Testis (tissue), 3 donors: Measurements from ENCODE around the gene HLA-DQB1. TPM values are rescaled to one million over a fixed set of nuclear protein-coding genes. Genes with fewer than 3 reads are reported as not detected.

Experiments
- DNase-seq: peaks from one replicate; pipeline ENCODE4 v3.0.0-alpha.2; 2019
- H3K27ac ChIP-seq, 2 donors: fragments of 200-600 bp; sonication (generic); one replicate each; pipeline ENCODE4 v1.5.1; 2019
- H3K27me3 ChIP-seq: fragments of 200-600 bp; sonication (generic); one replicate; pipeline ENCODE4 v1.5.1; 2019
- H3K36me3 ChIP-seq: fragments of 200-600 bp; sonication (generic); one replicate; pipeline ENCODE4 v1.5.1; 2017; ENCODE audit warnings: low read depth; ENCODE audit errors: missing control alignments
- H3K4me1 ChIP-seq: fragments of 200-600 bp; sonication (generic); one replicate; pipeline ENCODE4 v1.5.1; 2019
- H3K4me3 ChIP-seq, 2 donors: fragments of 200-600 bp; sonication (generic); one replicate each; pipeline ENCODE4 v1.5.1; 2017 to 2019
- H3K9me3 ChIP-seq: fragments of 200-600 bp; sonication (generic); one replicate; pipeline ENCODE4 v1.5.1; 2017
- POLR2A ChIP-seq: fragments of 450-650 bp; IDR thresholded peaks from one replicate; pipeline ENCODE4 v1.6.1; 2017; ENCODE audit warnings: antibody characterized with exemption, mild to moderate bottlenecking, moderate library complexity
- WGBS, 2 donors: methylation state at CpG; one replicate each; pipeline ENCODE4 v1.1.5; 2018; 5-methylcytosine and 5-hydroxymethylcytosine counted together
- intact Hi-C: fragments of 100-400 bp; cut with DNase I; formaldehyde crosslinking; loops from one replicate; pipeline ENCODE4 v1.15.1; 2023; ENCODE audit warnings: low total_unique reads
- polyA plus RNA-seq: library from polyadenylated mRNA; stranded (reverse); fragments of 350-450 nt; fragmentation: Illumina TruSeq; extraction: RNeasy Lipid Tissue Mini Kit (QIAGEN cat#74804); gene quantifications from one replicate; pipeline ENCODE4 v1.2.3, GENCODE V29; 2014; ENCODE audit warnings: low read depth, low replicate concordance; ENCODE audit not compliant: insufficient read depth
- total RNA-seq, 2 donors: library from RNA; depleted of rRNA; stranded (reverse); fragments of >200 nt; gene quantifications; one replicate each; pipeline ENCODE4 v1.2.3, GENCODE V29; 2016
- TF ChIP-seq, protein P1 (sequence below), 3 experiments: fragments of 450-650 bp in 2 of 3; fragments of 200-600 bp in 1 of 3; sonication (generic) in 1 of 3; IDR thresholded peaks; one replicate each; pipeline ENCODE4 v1.5.1; 2016 to 2019; ENCODE audit warnings: antibody characterized with exemption in 3 of 3, mild to moderate bottlenecking in 2 of 3, moderate library complexity in 1 of 3

HLA-DQB1 gene
- total and polyA plus RNA-seq, 3 donors from 2014 or later, result 0.08 to 7.7 (median 1.7) TPM

DNA sequence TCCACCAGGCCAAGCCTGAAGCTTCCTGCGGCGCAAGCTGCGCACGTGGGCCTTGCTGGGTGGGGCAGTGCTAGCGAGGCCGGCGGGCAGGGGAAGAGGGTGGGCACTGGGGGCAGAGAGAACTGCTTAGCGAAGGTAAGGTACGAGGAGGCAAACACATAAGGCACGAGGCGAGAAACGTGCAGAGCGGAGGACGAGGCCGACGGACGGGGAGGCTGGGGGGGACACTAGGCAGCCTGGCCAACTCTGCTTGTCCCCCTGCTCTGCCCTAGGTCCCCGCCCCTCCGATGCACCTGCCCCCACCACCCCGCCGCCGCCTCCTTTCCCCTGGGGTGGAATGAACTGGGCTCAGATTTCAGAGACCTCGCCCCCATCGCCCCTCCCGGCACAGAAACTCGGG is 2.1 kb downstream of the HLA-DQB1 start:
- WGBS, 2 donors, result 0 to 18% methylated on average over 2 to 23 of the region's 26 CpGs
- TF ChIP-seq, protein P1, sequence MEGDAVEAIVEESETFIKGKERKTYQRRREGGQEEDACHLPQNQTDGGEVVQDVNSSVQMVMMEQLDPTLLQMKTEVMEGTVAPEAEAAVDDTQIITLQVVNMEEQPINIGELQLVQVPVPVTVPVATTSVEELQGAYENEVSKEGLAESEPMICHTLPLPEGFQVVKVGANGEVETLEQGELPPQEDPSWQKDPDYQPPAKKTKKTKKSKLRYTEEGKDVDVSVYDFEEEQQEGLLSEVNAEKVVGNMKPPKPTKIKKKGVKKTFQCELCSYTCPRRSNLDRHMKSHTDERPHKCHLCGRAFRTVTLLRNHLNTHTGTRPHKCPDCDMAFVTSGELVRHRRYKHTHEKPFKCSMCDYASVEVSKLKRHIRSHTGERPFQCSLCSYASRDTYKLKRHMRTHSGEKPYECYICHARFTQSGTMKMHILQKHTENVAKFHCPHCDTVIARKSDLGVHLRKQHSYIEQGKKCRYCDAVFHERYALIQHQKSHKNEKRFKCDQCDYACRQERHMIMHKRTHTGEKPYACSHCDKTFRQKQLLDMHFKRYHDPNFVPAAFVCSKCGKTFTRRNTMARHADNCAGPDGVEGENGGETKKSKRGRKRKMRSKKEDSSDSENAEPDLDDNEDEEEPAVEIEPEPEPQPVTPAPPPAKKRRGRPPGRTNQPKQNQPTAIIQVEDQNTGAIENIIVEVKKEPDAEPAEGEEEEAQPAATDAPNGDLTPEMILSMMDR (IDR thresholded peaks at IDR 0.05), result no peak
- intact Hi-C loops, result loop anchor here (10.0 kb wide), 1 partner anchor 100 kb away; the partner anchor contains the start of gene HLA-DQB2

DNA sequence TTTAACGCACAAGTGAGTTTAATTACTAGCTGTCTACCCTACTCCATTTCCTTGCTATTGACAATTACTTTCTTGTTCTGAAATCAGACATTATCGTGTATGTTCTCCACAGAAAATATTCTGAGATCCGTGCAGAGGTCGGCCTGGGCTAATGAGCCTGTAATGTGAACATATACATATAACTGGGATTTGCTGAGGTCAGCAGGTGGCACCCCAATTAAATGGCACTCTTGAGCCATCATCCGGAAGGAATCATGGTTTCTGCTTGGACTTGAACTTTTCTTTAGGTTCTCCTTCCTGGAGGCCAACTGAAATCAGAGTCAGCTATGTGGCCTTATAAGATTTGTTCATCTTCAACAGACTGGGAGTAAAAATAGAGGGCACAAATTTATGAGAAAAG is 3.6 kb downstream of the HLA-DQB1 start:
- Histone ChIP-seq H3K27me3 (no peaks in the 10 kb centered on the region), H3K4me1 (no peaks in the 10 kb centered on the region), H3K36me3 (no peaks in the 10 kb centered on the region), H3K9me3 (no peaks in the 10 kb centered on the region), H3K27ac (no peak overlapping the region), H3K4me3 (no peak overlapping the region)
- WGBS, 2 donors, result 22 to 39% methylated on average over 5 of the region's 5 CpGs
- TF ChIP-seq POLR2A, result no peak
- TF ChIP-seq, protein P1 (IDR thresholded peaks at IDR 0.05), result no peak
- no peak for DNase-seq
- intact Hi-C loops, result loop anchor here (10.0 kb wide), 1 partner anchor 102 kb away; the partner anchor contains the start of gene HLA-DQB2

More for the DNA sequence above, 2.1 kb downstream of the HLA-DQB1 start:
- H3K27me3 ChIP-seq, result no peaks in the 10 kb centered on the region
- H3K9me3 ChIP-seq, result no peaks in the 10 kb centered on the region
- no peak overlapping the region for H3K4me3 ChIP-seq
- DNase-seq, result no peak
- no peaks in the 10 kb centered on the region for H3K4me1 ChIP-seq
- no peak overlapping the region for H3K27ac ChIP-seq
- H3K36me3 ChIP-seq, result no peaks in the 10 kb centered on the region

- no peaks in the 10 kb centered on the region for H3K4me1 ChIP-seq
- no peaks in the 10 kb centered on the region for H3K27me3 ChIP-seq
- H3K4me3 ChIP-seq, result no peak overlapping the region
- WGBS, 2 donors, result 54 to 57% methylated on average over 3 to 4 of the region's 7 CpGs
- intact Hi-C loops, result loop anchor here (10.0 kb wide), 1 partner anchor 103 kb away; the partner anchor contains the start of gene HLA-DQB2
- no peak overlapping the region for H3K27ac ChIP-seq
- TF ChIP-seq, protein P1 (IDR thresholded peaks at IDR 0.05), result no peak
- no peak for TF ChIP-seq POLR2A
- no peaks in the 10 kb centered on the region for H3K9me3 ChIP-seq
- no peaks in the 10 kb centered on the region for H3K36me3 ChIP-seq
- no peak for DNase-seq
Measured at GRCh38 chr6:32662099-32662498, 4.4 kb downstream of the HLA-DQB1 start.

GRCh38 chr6:32659856-32660595 is 6.4 kb downstream of the HLA-DQB1 start:
- no peaks in the 10 kb centered on the region for H3K36me3 ChIP-seq
- no peak overlapping the region for H3K27ac ChIP-seq
- WGBS, 2 donors, result 37 to 51% methylated on average over 4 of the region's 4 CpGs
- H3K9me3 ChIP-seq, result no peaks in the 10 kb centered on the region
- H3K4me3 ChIP-seq, result no peak overlapping the region
- no peak for DNase-seq
- H3K4me1 ChIP-seq, result no peaks in the 10 kb centered on the region
- intact Hi-C loops, result loop anchor here (10.0 kb wide), 1 partner anchor 105 kb away; the partner anchor contains the start of gene HLA-DQB2
- H3K27me3 ChIP-seq, result no peaks in the 10 kb centered on the region
- no peak for TF ChIP-seq POLR2A
- TF ChIP-seq, protein P1 (IDR thresholded peaks at IDR 0.05), result no peak
